ENCODE measurements around the gene LZTFL1.

- TF ChIP-seq CTCF (conservative IDR thresholded peaks at IDR 0.05 in 1 of 2, IDR thresholded peaks at IDR 0.05 in 1 of 2; ENCODE audit: extremely low read depth in 1 of 2, insufficient read depth in 1 of 2, low read depth in 1 of 2, low read length in 2 of 2), result no peak
- TF ChIP-seq EZH2 (IDR thresholded peaks at IDR 0.05; ENCODE audit: borderline replicate concordance, low read length), result no peak
Measured at GRCh38 chr3:45878124-45878523, 36.2 kb upstream of the LZTFL1 start.

All from mammary epithelial cell (primary cell).